HG02759 (cell line): Measurements from ENCODE around the gene VSIR.

Experiments used
- ATAC-seq: cut with Tn5 transposase; IDR thresholded peaks from one replicate; pipeline ENCODE4 v1.9.1; 2021; ENCODE audit warnings: mild to moderate bottlenecking, moderate library complexity; ENCODE audit not compliant: unreplicated experiment

The VSIR gene

DNA sequence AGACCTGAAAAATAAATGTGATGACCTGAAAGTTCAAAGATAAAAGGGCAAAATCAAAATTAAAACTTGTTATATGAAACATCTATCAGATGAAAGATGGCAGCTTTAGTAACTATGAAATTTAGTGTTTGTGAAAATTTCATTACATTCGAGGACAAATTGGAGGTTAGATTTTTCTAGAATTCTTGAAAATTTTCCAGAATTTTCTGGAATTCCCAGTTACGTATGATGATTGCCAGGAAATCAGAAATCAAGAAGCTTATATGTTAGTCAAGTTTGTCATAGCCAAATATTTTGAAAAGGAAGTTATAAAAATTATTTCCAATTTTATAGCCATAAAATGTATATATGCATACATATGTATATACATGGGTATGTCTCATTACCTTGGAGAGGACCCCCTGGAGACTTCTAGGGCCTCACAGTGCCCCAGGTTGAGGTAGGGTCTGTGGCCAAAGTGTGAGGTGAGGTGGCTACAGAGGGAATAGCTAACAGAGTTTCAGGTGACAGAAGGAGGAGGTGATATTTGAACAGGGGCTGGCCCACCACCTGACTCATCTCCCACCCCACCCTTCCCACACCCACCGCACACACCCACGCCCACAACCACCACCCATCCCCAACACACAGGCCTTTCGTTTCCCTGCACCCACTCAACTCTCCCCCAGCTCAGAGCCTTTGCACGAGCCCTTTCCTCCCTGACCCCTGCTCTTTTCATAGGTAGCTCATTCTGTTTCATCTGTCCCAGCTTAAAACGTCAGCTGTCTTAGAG, 75.2 kb downstream of the VSIR start:
- ATAC-seq: no peak
